Epithelial cell of proximal tubule (primary cell): ENCODE measurements around the gene PIWIL1. TPM values are rescaled to one million over a fixed set of nuclear protein-coding genes. Genes with fewer than 3 reads are reported as not detected.

ENCODE experiments used
- DNase-seq: peaks from one replicate; pipeline ENCODE4 v3.0.0-alpha.2; 2011; ENCODE audit warnings: low read depth
- H3K4me3 ChIP-seq: 2 replicates; pipeline ENCODE4 v1.5.1; 2011; ENCODE audit warnings: low read depth, mild to moderate bottlenecking, low read length
- total RNA-seq: library from RNA; depleted of rRNA; stranded (reverse); fragments of >200 nt; gene quantifications from 2 replicates; pipeline ENCODE4 v1.2.3, GENCODE V29; 2015
- TF ChIP-seq, protein P1 (sequence below): conservative IDR thresholded peaks from 2 replicates; pipeline ENCODE4 v1.5.1; 2012; ENCODE audit warnings: low read depth, mild to moderate bottlenecking, low read length

The PIWIL1 gene
- total RNA-seq, 1 donor from 2014 or later = not detected

DNA sequence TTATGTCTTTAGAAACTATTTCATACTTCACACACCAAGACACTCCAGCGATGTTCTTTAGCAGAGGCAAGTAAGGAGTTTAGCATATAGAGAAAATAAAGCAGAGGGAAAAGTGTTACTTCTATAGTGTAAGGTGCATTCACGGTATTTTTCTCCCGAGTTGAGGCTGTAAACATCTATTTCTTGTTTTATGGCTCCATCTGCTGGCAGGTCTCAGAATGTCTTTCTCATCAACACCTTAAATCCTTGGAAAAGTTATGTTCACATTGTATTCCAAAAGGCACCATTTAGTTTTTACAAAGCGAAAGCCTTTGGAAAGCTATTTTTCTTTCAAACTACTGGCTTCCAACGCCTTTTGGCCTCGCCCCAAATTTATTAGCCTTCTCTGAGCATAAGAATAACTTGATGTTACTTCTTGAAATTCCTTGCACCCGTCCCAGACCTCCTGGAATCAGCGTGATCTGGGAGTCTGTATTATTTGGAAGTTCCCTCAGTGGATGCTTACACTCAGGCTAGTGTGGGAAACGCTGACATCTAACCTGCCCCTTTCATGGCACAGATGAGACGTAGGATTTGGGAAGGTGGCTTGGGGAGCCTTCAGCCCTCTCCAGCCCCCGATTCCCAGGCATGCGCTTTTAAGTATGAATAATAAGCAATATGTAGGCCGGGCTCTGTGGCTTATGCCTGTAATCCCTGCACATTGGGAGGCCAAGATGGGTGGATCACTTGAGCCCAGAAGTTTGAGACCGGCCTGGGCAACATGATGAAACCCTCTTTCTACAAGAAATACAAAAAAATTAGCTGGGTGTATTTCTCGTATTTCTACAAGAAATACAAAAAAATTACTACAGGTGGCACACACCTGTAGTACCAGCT is 1.9 kb upstream of the PIWIL1 start:
- DNase-seq = peak; percentile 15
- TF ChIP-seq, protein P1, sequence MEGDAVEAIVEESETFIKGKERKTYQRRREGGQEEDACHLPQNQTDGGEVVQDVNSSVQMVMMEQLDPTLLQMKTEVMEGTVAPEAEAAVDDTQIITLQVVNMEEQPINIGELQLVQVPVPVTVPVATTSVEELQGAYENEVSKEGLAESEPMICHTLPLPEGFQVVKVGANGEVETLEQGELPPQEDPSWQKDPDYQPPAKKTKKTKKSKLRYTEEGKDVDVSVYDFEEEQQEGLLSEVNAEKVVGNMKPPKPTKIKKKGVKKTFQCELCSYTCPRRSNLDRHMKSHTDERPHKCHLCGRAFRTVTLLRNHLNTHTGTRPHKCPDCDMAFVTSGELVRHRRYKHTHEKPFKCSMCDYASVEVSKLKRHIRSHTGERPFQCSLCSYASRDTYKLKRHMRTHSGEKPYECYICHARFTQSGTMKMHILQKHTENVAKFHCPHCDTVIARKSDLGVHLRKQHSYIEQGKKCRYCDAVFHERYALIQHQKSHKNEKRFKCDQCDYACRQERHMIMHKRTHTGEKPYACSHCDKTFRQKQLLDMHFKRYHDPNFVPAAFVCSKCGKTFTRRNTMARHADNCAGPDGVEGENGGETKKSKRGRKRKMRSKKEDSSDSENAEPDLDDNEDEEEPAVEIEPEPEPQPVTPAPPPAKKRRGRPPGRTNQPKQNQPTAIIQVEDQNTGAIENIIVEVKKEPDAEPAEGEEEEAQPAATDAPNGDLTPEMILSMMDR = peak; percentile 67
- no peak overlapping the region for H3K4me3 ChIP-seq

DNA sequence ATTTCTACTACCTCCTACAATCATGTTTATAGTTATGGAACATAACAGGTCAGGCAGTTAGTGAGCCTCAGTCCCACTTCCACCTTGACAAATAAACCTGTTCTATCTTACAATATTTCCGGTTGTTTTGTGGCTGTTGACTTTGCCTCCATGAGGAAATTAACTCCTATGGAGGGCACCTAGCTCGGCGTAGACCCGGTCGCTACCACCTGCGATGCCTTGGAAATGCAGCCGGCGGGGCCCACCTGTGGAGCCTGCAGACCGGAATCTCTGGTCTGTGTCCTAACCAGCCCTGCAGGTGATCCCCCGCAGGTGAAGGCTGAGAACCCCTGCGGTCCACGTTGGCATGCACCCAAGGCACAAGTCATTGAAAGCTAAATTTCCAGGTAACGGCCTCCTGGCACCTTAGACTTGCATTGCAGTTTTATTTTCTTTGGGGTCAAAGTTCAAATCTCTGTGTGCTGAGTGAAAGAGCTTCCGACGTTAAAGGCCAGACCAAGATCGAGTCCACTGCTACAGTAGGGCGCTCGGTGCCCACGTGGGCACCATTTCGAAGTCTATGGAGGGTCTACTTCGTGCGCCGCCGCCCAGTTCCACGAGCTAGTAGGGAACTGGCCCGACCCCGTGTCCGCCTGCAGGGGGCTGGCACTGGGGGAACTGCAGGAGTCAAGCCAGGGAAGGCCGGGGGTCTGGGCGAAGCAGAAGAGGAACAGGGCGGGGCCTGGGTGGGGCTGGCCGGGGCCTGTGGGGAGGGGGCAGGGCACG is 782 bp upstream of the PIWIL1 start:
- DNase-seq = no peak
- no peak overlapping the region for H3K4me3 ChIP-seq
- TF ChIP-seq, protein P1 = no peak

DNA sequence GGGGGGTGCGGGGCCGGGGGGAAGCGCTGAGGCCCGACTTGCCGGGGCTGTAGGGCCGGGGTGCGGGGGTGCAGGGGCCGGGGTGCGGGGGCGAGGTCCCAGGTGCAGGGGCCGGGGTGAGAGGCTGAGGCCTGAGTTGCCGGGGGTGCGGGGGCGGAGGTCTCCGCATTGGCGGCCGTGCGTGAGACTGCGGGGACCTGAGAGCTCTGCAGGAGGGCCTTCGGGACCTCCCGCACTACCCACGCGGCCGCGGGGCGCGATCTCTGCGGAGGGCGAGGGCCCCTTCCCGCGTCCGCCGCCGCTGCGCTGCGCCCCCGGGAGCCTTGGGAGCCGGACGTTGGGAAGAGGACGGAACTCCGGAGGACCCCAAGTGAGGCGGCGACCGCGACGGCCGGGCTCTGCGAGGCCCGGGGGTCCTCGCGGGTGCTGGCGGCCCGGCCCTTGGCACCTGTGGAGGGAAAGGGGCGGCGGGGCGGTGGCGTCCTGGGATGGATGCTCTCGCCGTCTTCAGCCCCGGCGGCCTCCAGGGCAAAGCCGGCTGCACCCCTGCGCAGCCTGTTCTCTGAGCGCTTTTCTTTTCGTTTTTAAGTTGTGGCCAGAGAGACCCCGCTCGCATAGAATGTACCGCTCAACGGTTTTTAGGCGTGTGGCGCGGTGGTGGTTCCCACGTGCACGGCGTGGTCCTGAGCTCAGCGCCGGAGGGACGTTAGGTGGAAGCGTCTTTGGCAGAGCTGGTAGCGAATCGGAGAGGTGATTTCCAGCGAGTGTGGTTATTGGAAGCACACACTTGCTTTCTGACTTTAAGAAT is 1.3 kb downstream of the PIWIL1 start:
- no peak overlapping the region for H3K4me3 ChIP-seq
- DNase-seq = no peak
- TF ChIP-seq, protein P1 = no peak

DNA sequence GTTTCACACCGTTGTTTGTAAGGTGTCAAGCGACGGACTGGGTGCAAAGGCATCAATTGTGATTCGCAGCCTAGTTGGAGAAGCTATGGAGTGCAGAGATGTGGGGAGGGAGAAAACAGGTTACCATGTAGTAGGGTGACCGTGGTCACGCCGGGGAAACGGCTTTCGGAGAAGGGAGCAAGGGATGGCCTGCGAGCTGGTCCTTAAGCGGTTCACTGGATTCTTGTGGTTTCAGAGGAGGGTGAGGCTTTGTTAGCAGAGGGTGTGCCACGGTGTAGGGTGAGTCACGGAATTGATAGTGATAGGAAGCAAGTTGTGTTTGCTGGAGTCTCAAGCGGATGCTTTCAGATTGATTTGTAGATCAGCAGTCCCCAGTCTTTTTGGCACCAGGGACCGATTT is 2.3 kb downstream of the PIWIL1 start:
- no peak for DNase-seq

DNA sequence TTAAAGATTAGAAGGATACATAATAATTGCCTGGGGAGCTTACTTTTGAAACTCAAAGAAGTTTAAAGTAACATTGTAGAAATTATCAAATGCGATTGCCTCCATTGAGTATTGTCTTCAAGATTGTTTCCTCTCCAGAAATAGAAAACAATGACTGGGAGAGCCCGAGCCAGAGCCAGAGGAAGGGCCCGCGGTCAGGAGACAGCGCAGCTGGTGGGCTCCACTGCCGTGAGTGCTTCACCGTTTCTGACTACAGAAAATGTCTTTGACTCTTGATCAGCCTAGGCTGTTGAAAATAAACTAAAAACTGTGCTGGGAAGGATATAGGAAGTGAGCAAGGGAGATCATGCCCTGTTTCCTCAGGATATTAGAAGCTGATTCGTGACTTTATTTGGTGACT is 4.8 kb downstream of the PIWIL1 start:
- TF ChIP-seq, protein P1 = no peak
- no peak for DNase-seq
- no peak overlapping the region for H3K4me3 ChIP-seq

More for the DNA sequence above, 2.3 kb downstream of the PIWIL1 start:
- TF ChIP-seq, protein P1 = no peak
- H3K4me3 ChIP-seq = no peak overlapping the region

DNA sequence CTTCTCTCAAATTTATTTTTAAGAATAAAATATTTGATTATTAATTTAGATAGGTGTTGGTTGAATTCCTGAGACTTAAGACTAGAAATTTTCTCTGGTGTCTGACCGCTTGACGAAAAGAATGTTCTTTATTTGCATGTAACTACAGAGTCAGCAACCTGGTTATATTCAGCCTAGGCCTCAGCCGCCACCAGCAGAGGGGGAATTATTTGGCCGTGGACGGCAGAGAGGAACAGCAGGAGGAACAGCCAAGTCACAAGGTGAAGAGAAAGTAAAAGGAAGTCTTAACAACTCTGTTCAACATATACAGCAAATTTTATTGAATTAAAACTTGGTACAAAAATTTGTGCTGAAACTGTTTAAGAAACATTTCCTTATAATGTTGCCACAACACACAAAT is 5.2 kb downstream of the PIWIL1 start:
- DNase-seq = no peak
- TF ChIP-seq, protein P1 = no peak
- H3K4me3 ChIP-seq = no peak overlapping the region
